GM18505 (cell line): Measurements from ENCODE around the gene VENTX.
"Not testable (repeated sequence)": the region's sequence is repeated elsewhere in the genome, so short reads cannot be mapped to it uniquely, and the experiment has no call there.

Experiments used
- ATAC-seq: cut with Tn5 transposase; IDR thresholded peaks from one replicate; pipeline ENCODE4 v1.9.1; 2021; ENCODE audit not compliant: unreplicated experiment
- POLR2A ChIP-seq: IDR thresholded peaks from 4 replicates; pipeline ENCODE4 v1.6.1; 2011; ENCODE audit warnings: borderline replicate concordance; ENCODE audit not compliant: insufficient read depth, insufficient read length; ENCODE audit errors: extremely low read depth

VENTX gene

DNA sequence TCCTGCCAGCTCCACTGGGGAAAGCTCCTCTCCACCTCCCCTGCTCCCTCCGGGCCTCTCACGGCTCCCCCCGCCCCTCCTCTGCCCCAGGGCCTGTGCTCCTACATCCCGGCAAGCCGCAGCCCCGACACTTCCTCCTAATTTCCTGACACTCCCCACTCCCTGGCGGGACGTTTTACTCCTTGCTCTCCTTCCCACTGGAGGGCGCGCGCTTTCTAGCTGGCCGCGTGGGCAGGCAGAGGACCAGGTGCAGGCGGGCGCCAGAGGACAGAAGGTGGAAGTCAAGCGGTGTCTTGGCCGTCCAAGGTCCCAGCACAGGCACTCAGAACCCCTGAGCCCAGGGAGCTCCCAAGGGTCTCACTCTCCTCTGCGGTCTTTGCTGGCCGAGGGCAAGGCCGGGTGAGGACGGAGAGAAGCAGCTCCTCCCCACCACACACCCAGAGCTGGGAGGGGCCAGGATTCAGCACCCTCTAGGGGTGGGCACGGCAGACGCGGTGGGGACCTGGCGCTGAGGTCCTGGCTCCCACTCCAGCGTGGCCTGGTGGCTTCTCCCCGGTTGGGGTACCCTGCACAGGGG is 19.9 kb downstream of the VENTX start:
- no peak for ATAC-seq

DNA sequence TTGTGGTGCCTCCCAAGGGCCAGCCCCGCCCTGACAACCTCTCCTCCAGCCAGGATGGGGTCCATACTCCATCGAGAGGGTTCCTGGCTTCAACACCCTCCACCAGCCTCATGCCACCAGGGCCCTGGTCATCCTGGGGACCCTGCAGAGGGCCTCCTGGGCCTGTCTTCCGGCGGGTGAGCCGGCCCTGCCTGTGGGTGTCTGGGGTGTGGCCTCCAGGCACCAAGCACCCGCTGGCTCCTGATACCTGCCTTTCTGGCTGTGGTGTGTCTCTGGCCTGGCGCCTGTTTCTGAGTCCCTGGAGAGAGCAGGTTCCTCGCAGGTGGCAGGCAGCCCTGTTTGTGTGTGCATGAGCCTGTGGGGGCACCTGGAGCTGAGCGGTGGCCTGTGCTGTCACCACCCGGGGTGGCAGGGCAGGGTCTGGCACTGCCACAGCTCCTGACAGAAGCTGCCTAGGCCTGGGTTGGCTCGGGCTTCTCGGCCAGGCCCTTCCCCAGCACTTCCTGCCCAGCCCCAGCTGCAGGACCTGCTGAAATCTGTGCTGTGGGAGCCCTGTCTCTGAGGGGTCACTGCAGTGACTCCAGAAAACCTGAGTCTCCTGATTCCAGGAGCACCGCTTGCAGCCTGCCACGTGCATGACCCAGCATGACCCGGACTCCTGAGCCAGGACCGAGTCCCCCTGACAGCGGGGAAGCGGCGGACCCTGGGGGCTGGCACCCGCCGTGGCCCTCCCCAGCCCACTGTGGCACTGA is 20.6 kb downstream of the VENTX start:
- no peak for ATAC-seq
- TF ChIP-seq POLR2A, result no peak

More for the DNA sequence above, 19.9 kb downstream of the VENTX start:
- no peak for TF ChIP-seq POLR2A

DNA sequence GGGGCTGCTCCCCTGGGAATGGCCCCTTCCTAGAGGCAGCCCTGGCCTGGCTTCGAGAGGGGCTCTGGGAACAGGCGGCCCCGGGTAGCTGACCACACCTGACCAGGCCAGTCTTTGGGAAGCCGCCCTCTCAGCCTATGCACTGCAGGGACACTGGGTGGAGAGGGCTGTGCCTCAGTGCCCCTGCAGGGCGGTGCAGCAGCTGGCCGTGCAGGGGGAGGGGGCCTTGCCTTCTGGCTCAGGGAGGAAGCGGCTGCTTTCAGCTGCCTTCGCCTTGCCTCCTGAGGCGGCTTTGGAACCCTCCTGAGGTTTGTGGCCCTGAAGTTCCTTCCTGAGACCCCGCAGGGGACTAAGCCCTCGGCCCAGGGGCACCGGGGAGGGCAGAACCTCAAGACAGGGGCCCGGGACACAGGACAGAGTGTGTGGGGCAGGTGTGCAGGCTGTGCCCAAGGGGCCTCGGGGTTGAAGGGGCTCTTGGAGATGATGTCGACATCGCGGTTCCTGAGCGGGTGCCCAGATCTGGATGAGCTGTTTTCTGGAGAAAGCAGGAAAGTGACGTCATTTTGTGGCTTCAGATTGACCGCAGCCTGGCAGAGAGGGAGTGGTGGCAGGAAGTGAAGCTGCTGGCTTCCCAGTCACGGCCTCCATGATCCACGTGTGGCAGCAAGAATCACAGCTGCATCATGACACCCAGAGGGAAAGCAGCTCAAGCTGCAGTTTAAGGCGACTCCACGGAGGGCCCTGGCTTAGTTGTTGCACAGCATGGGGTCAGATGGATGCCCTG is 21.4 kb downstream of the VENTX start:
- no peak for TF ChIP-seq POLR2A
- no peak for ATAC-seq

DNA sequence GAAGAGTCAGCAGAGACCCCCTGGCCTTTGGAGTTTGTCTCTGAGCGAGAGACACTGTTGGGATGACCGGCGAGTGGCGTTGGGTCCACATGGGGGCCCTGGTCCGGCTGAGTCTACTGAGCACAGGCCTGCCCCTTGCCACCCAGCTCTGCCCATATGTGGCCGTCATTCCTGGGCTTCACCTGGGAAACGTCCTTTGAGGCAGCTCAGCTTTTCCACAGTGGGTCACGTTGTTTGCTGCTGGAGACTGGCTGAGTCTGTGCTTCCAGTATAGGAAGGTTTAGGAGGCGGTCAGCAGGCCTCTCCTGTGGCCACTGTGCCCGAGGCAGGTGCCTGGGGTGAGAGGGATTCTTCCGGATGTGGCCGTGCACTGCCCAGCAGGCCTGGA is 21.9 kb downstream of the VENTX start:
- ATAC-seq, result no peak
- TF ChIP-seq POLR2A, result no peak

DNA sequence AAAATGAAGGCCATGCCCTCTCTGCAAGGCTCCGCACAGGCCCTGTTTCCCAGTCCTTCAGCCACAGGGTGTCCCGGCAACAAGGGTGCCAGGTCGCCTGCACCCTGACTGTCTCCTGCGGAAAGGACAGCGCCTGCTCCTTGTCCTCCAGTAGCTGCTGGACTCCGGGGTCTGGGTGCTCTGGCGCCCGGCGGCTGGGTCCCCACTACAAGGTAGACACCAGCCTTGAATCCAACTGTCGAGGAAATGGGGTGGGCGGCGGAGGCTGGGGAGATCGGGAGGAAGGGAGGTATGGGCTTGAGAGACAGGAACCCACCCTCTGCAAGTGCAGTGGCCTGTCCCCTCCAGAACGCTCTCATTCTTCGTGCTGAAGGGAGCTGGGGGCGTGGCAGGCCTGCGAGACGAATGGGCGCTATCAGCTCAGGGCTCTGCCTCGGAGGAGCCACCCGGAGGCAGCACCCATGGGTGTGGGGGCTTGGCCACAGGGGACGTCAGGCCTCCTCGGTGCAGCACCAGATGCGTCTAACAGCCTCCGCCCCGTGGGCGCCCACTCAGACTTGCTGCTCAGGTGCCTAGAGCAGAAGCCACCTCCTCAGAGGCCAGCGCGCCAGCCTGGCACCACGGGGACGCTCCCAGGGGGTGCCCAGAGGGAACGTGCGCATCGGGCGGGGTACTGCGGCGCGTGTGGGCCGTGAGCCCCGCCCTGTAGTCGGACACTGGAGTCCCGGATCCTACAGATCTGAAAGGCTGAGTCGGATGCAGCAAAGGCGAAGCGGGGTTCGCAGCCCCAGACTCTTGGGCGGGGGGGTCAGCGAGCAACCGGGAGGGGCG is 23.5 kb downstream of the VENTX start:
- ATAC-seq, result peak; percentile 56
- peak; percentile 26 for TF ChIP-seq POLR2A

DNA sequence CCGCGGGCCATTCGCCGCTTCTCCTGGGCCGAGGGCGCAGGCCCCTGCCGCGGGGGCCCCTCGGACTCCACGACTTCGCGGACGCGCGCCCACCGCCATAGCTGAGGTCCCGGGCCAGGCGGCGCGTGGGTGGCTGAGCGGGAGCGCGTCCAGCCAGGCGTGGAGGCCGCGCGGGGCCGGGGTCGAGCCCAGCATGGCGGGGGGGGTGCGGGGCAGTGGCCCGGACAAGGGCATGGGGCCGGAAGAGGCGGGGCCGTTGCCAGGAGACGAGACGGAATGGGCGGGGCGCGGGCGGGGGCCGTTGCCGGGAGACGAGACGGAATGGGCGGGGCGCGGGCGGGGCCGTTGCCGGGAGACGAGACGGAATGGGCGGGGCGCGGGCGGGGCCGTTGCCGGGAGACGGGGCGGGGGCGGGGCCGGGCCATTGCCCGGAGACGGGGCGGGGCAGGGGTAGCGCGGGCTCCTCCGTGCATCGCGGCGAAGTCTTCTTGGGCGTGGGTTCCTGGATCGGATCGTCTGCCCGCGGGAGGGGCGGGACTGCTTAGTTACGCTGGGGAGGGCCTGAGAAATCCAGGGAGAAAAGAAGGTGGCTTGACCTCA is 24.2 kb downstream of the VENTX start:
- peak; percentile 40 for TF ChIP-seq POLR2A
- ATAC-seq, result peak; percentile 40

DNA sequence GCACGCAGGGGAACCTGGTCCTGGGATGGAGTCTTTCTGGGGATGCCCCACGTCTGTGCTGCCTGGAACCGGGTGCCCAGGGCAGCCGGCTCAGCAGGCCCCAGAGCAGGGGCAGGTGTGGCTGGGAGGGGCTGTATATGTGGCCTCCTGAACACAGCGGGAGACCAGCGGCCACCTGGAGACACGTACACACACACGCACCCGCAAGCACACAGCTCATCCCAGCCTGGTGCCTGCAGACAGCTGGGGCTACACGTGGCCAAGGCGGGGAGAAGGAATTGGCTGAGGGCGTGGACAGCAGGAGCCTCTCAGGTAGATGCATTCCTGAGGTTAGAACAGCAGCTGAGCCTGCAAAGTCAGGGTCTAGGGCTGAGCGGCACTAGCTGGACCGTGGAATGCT is 25.0 kb downstream of the VENTX start:
- TF ChIP-seq POLR2A, result no peak
- no peak for ATAC-seq

DNA sequence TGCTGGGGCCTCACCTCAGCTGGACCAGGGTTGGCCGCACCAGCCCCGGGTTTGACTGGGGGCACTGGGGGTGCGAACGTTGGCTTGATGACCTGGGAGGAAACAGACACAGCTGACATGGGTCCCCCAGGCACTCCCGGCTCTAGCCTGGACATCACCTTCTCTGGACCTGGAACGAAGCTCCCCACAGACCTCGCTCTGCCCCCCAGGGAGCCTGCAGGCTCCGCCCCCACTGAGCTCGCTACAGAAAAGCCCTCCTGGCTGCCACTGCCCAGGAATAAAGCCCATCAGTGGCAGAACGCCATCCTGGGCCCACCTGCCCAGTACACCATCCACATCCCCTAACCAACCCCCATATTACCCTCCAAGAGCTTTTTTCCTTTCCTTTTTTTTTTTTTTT is 26.0 kb downstream of the VENTX start:
- TF ChIP-seq POLR2A, result no peak
- no peak for ATAC-seq

DNA sequence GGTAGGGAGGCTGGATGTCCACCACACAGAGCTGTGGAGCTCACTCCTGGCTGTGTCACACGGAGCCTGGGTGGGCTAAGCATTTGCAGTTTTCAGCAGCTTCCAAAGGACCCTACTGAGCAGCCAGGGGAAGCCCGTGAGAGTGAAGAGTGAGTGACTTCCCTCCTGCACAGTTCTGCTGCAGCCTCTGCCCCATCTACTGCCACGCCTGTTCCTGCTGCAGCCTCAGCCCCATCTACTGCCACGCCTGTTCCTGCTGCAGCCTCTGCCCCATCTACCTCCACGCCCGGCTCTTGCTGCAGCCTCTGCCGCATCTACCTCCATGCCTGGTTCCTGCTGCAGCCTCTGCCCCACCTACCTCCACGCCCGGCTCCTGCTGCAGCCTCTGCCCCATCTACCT is 26.8 kb downstream of the VENTX start:
- no peak for ATAC-seq
- TF ChIP-seq POLR2A, result no peak

DNA sequence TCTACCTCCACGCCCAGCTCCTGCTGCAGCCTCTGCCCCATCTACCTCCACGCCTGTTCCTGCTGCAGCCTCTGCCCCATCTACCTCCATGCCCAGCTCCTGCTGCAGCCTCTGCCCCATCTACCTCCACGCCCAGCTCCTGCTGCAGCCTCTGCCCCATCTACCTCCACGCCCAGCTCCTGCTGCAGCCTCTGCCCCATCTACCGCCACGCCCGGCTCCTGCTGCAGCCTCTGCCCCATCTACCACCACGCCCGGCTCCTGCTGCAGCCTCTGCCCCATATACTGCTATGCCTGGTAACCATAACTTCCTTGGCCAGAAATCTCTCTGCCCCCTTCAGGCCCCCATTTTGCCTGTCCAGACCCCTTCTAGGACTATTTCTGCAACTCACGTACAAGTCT is 27.4 kb downstream of the VENTX start:
- not testable (repeated sequence) for ATAC-seq

DNA sequence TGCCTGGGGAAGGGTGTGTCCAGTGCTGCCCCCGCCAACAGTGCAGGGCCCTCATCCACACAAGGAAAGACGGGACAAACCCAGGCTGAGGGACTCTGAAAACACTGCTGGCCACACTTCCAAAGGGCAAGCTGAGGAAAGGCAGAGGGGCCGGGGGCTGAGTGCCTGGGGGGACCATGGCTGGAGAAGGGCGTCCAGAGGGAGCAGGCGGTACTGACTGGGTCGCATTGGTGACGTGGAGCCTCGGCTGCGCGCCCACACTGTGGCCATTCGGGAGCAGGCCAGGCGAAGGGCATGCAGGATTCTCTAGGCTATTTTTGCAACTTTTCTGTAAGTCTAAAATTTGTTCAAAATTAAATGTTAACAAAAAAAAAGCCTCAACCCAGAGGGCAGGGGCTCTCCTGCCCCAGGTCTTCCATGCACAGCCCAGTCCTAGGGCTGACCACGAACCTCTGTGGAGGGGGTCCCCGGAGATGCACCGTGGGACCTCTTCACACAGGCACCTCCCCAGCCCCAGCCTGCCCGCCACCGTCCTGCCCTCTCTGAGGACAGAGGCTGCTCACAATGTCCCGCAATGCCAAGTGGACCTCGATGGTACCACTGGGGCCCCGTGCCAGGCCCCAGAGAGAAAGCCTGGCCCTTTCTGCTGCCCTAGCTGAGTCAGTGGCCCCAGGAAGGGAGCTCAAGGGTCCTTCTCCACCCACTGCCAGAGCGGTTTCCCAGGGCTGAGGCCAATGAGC is 28.6 kb downstream of the VENTX start:
- no peak for TF ChIP-seq POLR2A
- no peak for ATAC-seq

DNA sequence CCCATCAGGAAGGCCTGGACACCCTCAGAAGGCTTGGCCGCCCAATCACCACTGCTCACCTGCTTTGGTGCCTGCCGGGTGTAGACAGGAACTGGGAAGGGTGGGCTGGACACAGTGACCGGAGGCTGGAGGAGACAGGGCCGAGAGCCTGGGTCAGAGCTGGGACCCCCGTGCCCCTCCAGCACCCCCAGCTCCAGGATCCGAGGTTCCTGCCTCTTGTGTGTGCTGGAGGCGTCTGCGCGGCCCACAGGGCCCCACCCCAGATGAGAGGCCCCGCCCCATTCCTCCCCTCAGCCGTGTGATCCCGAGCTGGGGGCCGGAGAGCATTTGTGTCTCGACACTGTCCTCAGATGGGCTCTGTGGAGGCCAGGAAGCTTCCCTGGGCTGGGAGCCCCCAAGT is 29.6 kb downstream of the VENTX start:
- TF ChIP-seq POLR2A, result no peak

More for the DNA sequence above, 29.6 kb downstream of the VENTX start:
- ATAC-seq, result no peak
